Esophagus muscularis mucosa (tissue), 4 donors: ENCODE data around the gene OR10A6. TPM values are rescaled to one million over a fixed set of nuclear protein-coding genes. Genes with fewer than 3 reads are reported as not detected.

ENCODE experiments used
- DNase-seq: peaks from one replicate; pipeline ENCODE4 v3.0.0-alpha.2; 2017; ENCODE audit errors: extremely low spot score
- H3K27ac ChIP-seq, 4 donors: fragments of 200-600 bp; sonication (generic); replicated peaks in 1 of 4; 1 replicate in 3 of 4; 2 replicates in 1 of 4; pipeline ENCODE4 v1.5.1; 2016 to 2019; ENCODE audit warnings: mild to moderate bottlenecking in 1 of 4
- H3K27me3 ChIP-seq, 4 donors: fragments of 200-600 bp; sonication (generic); one replicate each; pipeline versions ENCODE4 v1.5.1 to v1.6.0; 2016 to 2019
- H3K36me3 ChIP-seq, 4 donors: fragments of 200-600 bp; sonication (generic); one replicate each; pipeline ENCODE4 v1.5.1; 2016 to 2019
- H3K4me1 ChIP-seq, 4 donors: fragments of 200-600 bp; sonication (generic); one replicate each; pipeline ENCODE4 v1.5.1; 2016 to 2019
- H3K4me3 ChIP-seq, 4 donors: fragments of 200-600 bp; sonication (generic); 1 replicate in 2 of 4; 2 replicates in 2 of 4; pipeline ENCODE4 v1.5.1; 2016 to 2019; ENCODE audit warnings: mild to moderate bottlenecking in 4 of 4, moderate library complexity in 1 of 4
- H3K9me3 ChIP-seq, 4 donors: fragments of 200-600 bp; sonication (generic); 1 replicate in 3 of 4; 2 replicates in 1 of 4; pipeline ENCODE4 v1.5.1; 2016 to 2019
- CTCF ChIP-seq, 3 experiments: fragments of 200-600 bp in 2 of 3; fragments of 450-650 bp in 1 of 3; sonication (generic) in 2 of 3; IDR thresholded peaks; one replicate each; pipeline ENCODE4 v1.5.1; 2017 to 2019; ENCODE audit warnings: antibody characterized with exemption in 3 of 3, mild to moderate bottlenecking in 2 of 3, moderate library complexity in 1 of 3
- EP300 ChIP-seq: sonication (generic); formaldehyde crosslinking; IDR thresholded peaks from one replicate; pipeline ENCODE4 v1.6.1; 2017; ENCODE audit warnings: antibody characterized with exemption
- POLR2A ChIP-seq: fragments of 450-650 bp; IDR thresholded peaks from one replicate; pipeline ENCODE4 v1.6.1; 2017; ENCODE audit warnings: antibody characterized with exemption, moderate library complexity, mild to moderate bottlenecking, low read depth
- POLR2AphosphoS5 ChIP-seq, 2 donors: sonication (generic); formaldehyde crosslinking; IDR thresholded peaks; one replicate each; pipeline ENCODE4 v1.6.1; 2017; ENCODE audit warnings: antibody characterized with exemption in 2 of 2
- WGBS: methylation state at CpG from one replicate; pipeline ENCODE4 v1.1.5; 2018; 5-methylcytosine and 5-hydroxymethylcytosine counted together
- intact Hi-C: fragments of 100-400 bp; cut with DNase I; formaldehyde crosslinking; loops from one replicate; pipeline ENCODE4 v1.15.1; 2023
- total RNA-seq, 4 donors: library from RNA; depleted of rRNA; stranded (reverse); fragments of >200 nt; gene quantifications; one replicate each; pipeline versions ENCODE4 v1.1.0 to v1.2.1, GENCODE V29; 2016

OR10A6 gene
- total RNA-seq, 4 donors from 2014 or later, result not detected

- no peak overlapping the region for H3K4me3 ChIP-seq
- DNase-seq, result no peak
- WGBS, result 82% methylated on average over 2 of the region's 2 CpGs
- no peaks in the 10 kb centered on the region for H3K9me3 ChIP-seq
- no peaks in the 10 kb centered on the region for H3K4me1 ChIP-seq
- H3K27ac ChIP-seq, result no peak overlapping the region
- H3K27me3 ChIP-seq, result no peaks in the 10 kb centered on the region
- no peaks in the 10 kb centered on the region for H3K36me3 ChIP-seq
- TF ChIP-seq EP300 (no peak), POLR2AphosphoS5 (IDR thresholded peaks at IDR 0.05) (no peak), POLR2A (no peak)
- intact Hi-C loops, result no loop called here
Measured at GRCh38 chr11:7918141-7918540, 12.9 kb downstream of the OR10A6 start.

- Histone ChIP-seq H3K9me3 (no peaks in the 10 kb centered on the region), H3K27ac (no peak overlapping the region), H3K4me1 (no peaks in the 10 kb centered on the region), H3K27me3 (peaks cover 0 to 5% (median 0%) of the 10 kb centered on the region in 4 donors), H3K36me3 (no peaks in the 10 kb centered on the region), H3K4me3 (no peak overlapping the region)
- TF ChIP-seq POLR2A, result no peak
- no peak for TF ChIP-seq POLR2AphosphoS5 (IDR thresholded peaks at IDR 0.05)
- TF ChIP-seq CTCF (IDR thresholded peaks at IDR 0.05), result no peak
- no peak for TF ChIP-seq EP300
- intact Hi-C loops, result no loop called here
- DNase-seq, result no peak
Measured at GRCh38 chr11:7911011-7911410, 20.1 kb downstream of the OR10A6 start.

DNA sequence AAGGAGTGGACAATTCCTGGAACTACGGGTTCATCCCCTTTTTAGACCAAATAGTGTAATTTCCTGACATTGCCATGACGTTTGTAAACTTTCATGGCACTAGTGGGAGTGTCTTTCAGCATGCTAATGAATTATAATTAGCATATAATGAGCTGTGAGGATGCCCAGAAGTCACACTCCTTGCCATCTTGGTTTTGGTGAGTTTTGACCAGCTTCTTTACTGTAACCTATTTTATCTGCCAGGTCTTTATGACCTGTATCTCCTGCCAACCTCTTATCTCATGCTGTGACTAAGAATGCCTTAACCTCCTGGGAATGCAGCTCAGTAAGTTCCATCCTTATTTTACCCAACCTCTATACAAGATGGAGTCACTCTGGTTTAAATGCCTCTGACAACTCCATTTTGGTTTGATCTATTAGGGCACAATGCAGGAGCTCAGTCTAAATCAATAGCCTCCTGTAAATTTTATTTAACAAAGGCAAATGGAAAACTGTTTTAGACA lies 20.7 kb downstream of the OR10A6 start:
- H3K4me3 ChIP-seq, result no peak overlapping the region
- H3K4me1 ChIP-seq, result no peaks in the 10 kb centered on the region
- TF ChIP-seq CTCF (IDR thresholded peaks at IDR 0.05) (no peak), EP300 (no peak), POLR2AphosphoS5 (IDR thresholded peaks at IDR 0.05) (no peak), POLR2A (no peak)
- H3K36me3 ChIP-seq, result no peaks in the 10 kb centered on the region
- WGBS, result 54% methylated on average over 2 of the region's 2 CpGs
- H3K27ac ChIP-seq, result no peak overlapping the region
- no peaks in the 10 kb centered on the region for H3K9me3 ChIP-seq
- intact Hi-C loops, result no loop called here
- DNase-seq, result no peak
- peaks cover 0 to 5% (median 0%) of the 10 kb centered on the region in 4 donors for H3K27me3 ChIP-seq

- no peak for TF ChIP-seq CTCF (IDR thresholded peaks at IDR 0.05)
- TF ChIP-seq POLR2A, result no peak
- TF ChIP-seq EP300, result no peak
- no peak for TF ChIP-seq POLR2AphosphoS5 (IDR thresholded peaks at IDR 0.05)
- no peak overlapping the region for H3K4me3 ChIP-seq
- no peaks in the 10 kb centered on the region for H3K9me3 ChIP-seq
- intact Hi-C loops, result no loop called here
- no peak overlapping the region for H3K27ac ChIP-seq
- H3K4me1 ChIP-seq, result no peaks in the 10 kb centered on the region
- no peaks in the 10 kb centered on the region for H3K36me3 ChIP-seq
- DNase-seq, result no peak
- WGBS, result 57% methylated on average over 2 of the region's 2 CpGs
- peaks cover 0 to 5% (median 0%) of the 10 kb centered on the region in 4 donors for H3K27me3 ChIP-seq
Measured at GRCh38 chr11:7909585-7910285, 21.3 kb downstream of the OR10A6 start.

GRCh38 chr11:7907121-7907520 lies 23.9 kb downstream of the OR10A6 start:
- intact Hi-C loops, result no loop called here
- Histone ChIP-seq H3K4me1 (no peaks in the 10 kb centered on the region), H3K27ac (no peak overlapping the region)

More at GRCh38 chr11:7907121-7907520, 23.9 kb downstream of the OR10A6 start:
- DNase-seq, result no peak
- no peak for TF ChIP-seq POLR2AphosphoS5 (IDR thresholded peaks at IDR 0.05)
- no peak for TF ChIP-seq POLR2A
- no peak for TF ChIP-seq CTCF (IDR thresholded peaks at IDR 0.05)
- TF ChIP-seq EP300, result no peak
- Histone ChIP-seq H3K4me3 (no peak overlapping the region), H3K27me3 (peaks cover 0 to 5% (median 0%) of the 10 kb centered on the region in 4 donors), H3K36me3 (no peaks in the 10 kb centered on the region), H3K9me3 (no peaks in the 10 kb centered on the region)
- 74% methylated on average over 3 of the region's 3 CpGs for WGBS
